ENCODE data around the gene CNIH1. TPM values are rescaled to one million over a fixed set of nuclear protein-coding genes. Genes with fewer than 3 reads are reported as not detected.
A peak's percentile ranks its signal among the peaks of the same experiment; 100 is the strongest.

Gene CNIH1
- total RNA-seq, result 127 and 130 TPM in 2 replicates
- long read RNA-seq, full-length matches to known transcripts, result 203 of 211 reads
- long read RNA-seq, partial matches to known transcripts, result 1 of 211 reads
- long read RNA-seq, other reads (novel, unspliced or antisense), result 7 of 211 reads

GRCh38 chr14:54440873-54441868 is at the start of gene CNIH1:
Gene CNIH1, minus strand, starts transcription at chr14:54441374. Its CDS starts 47 bp downstream, at chr14:54441327.
- Mint-ChIP-seq H3K4me1 (ENCODE audit: unreplicated experiment) (peaks cover 40% of the 10 kb centered on the region), H3K27ac (ENCODE audit: unreplicated experiment) (peak within 1 kb of the TSS; percentile 94), H3K36me3 (ENCODE audit: unreplicated experiment) (no peaks in the 10 kb centered on the region), H3K27me3 (ENCODE audit: unreplicated experiment) (peaks cover 3% of the 10 kb centered on the region), H3K4me3 (ENCODE audit: unreplicated experiment) (peak within 1 kb of the TSS; percentile 89), H3K9me3 (ENCODE audit: unreplicated experiment) (no peaks in the 10 kb centered on the region)
- peak; percentile 98 for DNase-seq (ENCODE audit: extremely low spot score, unreplicated experiment)
- peak; percentile 94 for TF ChIP-seq CTCF (IDR thresholded peaks at IDR 0.05)

GRCh38 chr14:54490445-54491175 is 49.4 kb upstream of the CNIH1 start:
- H3K27me3 Mint-ChIP-seq (ENCODE audit: unreplicated experiment), result peaks cover 2% of the 10 kb centered on the region

GRCh38 chr14:54489731-54490444 is 48.7 kb upstream of the CNIH1 start:
- no peaks in the 10 kb centered on the region for H3K9me3 Mint-ChIP-seq (ENCODE audit: unreplicated experiment)
- H3K27me3 Mint-ChIP-seq (ENCODE audit: unreplicated experiment), result peaks cover 2% of the 10 kb centered on the region
- H3K4me1 Mint-ChIP-seq (ENCODE audit: unreplicated experiment), result peaks cover 35% of the 10 kb centered on the region
- H3K4me3 Mint-ChIP-seq (ENCODE audit: unreplicated experiment), result peak overlapping the region; percentile 87
- H3K27ac Mint-ChIP-seq (ENCODE audit: unreplicated experiment), result peak overlapping the region; percentile 95
- H3K36me3 Mint-ChIP-seq (ENCODE audit: unreplicated experiment), result peaks cover 11% of the 10 kb centered on the region
- no peak for DNase-seq (ENCODE audit: extremely low spot score, unreplicated experiment)
- no peak for TF ChIP-seq CTCF (IDR thresholded peaks at IDR 0.05)

More at GRCh38 chr14:54490445-54491175, 49.4 kb upstream of the CNIH1 start:
- H3K4me1 Mint-ChIP-seq (ENCODE audit: unreplicated experiment), result peaks cover 28% of the 10 kb centered on the region
- no peaks in the 10 kb centered on the region for H3K9me3 Mint-ChIP-seq (ENCODE audit: unreplicated experiment)
- no peak for TF ChIP-seq CTCF (IDR thresholded peaks at IDR 0.05)
- no peak overlapping the region for H3K4me3 Mint-ChIP-seq (ENCODE audit: unreplicated experiment)
- H3K27ac Mint-ChIP-seq (ENCODE audit: unreplicated experiment), result no peak overlapping the region
- H3K36me3 Mint-ChIP-seq (ENCODE audit: unreplicated experiment), result peaks cover 7% of the 10 kb centered on the region
- no peak for DNase-seq (ENCODE audit: extremely low spot score, unreplicated experiment)

- Mint-ChIP-seq H3K27ac (ENCODE audit: unreplicated experiment) (peak overlapping the region; percentile 95), H3K4me1 (ENCODE audit: unreplicated experiment) (peaks cover 40% of the 10 kb centered on the region), H3K36me3 (ENCODE audit: unreplicated experiment) (peaks cover 11% of the 10 kb centered on the region), H3K27me3 (ENCODE audit: unreplicated experiment) (peaks cover 2% of the 10 kb centered on the region), H3K9me3 (ENCODE audit: unreplicated experiment) (no peaks in the 10 kb centered on the region), H3K4me3 (ENCODE audit: unreplicated experiment) (peak overlapping the region; percentile 87)
- no peak for TF ChIP-seq CTCF (IDR thresholded peaks at IDR 0.05)
- no peak for DNase-seq (ENCODE audit: extremely low spot score, unreplicated experiment)
Measured at GRCh38 chr14:54489318-54489683, 48.1 kb upstream of the CNIH1 start.

Measured in osteocyte (in vitro differentiated cells).